HK-2 (cell line): ENCODE data around the gene MRPL17.

Experiments used
- DNase-seq: peaks from one replicate; pipeline ENCODE4 v3.0.0-alpha.2; 2018; ENCODE audit not compliant: unreplicated experiment

MRPL17 gene

GRCh38 chr11:6633422-6634408, 49.4 kb downstream of the MRPL17 start:
- no peak for DNase-seq

DNA sequence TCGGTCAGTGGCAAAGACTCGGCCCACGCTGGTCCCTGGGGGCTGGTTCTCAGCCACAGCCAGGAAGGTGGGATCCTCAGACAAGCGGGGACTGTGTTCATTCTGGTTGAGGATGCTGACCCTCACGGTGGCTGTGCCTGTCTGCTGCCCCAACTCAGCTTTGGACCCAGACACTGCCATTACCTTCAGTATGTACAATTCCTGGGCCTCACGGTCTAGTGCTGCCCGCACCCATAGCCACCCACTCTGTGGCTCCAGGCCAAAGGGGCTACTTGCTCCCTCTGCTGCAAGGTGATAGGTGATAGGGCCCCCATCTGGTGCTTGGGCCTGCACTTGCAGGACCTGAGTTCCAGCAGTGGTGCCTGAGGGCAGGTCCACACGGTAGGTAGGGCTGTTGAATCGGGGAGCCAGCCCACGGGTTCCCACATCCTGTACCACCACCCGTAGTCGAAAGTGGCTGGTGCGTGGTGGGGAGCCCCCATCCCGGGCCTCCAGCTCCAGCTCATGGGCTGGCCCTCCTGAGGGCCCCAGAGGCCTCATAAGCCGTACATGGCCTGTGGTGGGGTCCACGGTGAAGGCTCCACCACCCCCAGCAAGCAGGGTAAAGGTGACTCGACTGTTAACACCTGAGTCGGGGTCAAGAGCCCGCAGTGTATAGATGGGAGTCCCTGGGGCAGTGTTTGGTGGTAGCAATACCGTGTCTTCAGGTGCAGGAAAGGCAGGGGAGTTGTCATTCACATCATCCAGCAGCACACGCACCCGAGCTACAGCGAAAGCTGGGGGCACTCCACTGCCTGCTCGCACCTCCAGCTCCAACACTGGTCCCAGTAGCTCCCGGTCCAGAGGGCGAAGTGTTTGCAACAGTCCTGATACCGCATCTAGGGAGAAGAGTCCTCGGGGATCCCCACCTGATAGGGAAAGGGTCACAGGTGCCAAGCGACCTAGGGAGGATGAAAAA, 50.7 kb downstream of the MRPL17 start:
- DNase-seq, result no peak

DNA sequence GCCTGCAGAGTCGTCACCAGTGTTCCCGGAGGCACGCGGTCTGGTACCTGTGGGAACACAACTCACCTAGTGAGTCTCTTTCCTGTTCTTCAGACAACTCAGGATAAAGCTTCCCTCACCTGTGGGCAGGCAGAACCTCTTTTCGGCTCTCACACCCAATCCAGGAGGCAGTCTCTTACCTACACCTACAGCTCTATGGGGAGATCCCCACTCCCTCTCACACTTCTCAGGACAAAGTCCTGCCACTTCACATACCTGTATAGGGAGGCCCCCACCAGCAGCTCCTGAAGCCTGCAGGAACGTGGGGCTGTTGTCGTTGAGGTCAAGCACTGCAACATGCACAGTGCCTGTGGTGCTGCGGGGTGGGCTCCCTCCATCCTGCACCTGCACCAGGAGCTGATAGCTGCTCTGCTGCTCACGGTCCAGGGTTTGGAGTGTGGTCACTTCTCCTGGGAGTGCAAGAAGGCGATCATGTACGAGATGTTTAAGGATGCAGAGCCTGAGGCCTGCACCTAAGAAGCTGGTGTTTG, 51.7 kb downstream of the MRPL17 start:
- no peak for DNase-seq

DNA sequence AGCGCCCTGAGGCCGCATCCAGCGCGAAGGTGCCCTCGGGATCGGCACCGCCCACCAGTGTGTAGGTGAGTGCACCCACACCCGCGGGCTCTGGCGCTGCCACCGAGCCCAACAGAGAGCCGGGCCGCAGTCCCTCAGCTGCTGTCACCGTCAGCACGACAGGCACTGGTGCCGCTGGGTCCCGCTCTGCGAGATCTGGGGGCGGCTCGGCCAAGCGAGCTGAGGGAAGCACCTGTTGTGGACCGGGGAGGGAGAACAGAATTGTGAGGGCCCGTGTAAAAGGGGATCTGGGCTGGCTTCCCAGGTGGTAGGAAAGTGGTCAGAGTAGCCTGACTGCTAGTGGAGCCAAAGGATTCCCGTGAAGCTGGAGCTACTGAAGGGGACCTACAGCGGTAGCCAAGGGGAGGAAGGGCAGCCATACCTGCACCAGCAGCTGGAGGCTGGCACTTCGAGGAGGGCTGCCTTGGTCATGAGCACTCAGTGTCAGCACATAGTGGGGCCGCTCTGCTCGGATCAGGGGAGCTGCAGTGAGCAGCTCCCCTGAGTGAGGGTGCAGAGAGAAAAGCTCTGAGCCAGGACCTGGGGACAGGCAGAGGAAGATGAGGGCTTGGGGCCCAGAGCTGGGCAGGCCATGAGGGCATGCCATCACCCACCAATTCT, 52.4 kb downstream of the MRPL17 start:
- no peak for DNase-seq
